Measurements from ENCODE around the gene CRTC2.

Gene CRTC2

GRCh38 chr1:153946622-153947241, 11.7 kb downstream of the CRTC2 start, which contains the start of gene DENND4B:
Gene DENND4B (minus strand): TSS chr1:153946718. CDS start chr1:153944374, 2,344 bp downstream.
- DNase-seq (ENCODE audit: low read depth, low spot score): no peak

DNA sequence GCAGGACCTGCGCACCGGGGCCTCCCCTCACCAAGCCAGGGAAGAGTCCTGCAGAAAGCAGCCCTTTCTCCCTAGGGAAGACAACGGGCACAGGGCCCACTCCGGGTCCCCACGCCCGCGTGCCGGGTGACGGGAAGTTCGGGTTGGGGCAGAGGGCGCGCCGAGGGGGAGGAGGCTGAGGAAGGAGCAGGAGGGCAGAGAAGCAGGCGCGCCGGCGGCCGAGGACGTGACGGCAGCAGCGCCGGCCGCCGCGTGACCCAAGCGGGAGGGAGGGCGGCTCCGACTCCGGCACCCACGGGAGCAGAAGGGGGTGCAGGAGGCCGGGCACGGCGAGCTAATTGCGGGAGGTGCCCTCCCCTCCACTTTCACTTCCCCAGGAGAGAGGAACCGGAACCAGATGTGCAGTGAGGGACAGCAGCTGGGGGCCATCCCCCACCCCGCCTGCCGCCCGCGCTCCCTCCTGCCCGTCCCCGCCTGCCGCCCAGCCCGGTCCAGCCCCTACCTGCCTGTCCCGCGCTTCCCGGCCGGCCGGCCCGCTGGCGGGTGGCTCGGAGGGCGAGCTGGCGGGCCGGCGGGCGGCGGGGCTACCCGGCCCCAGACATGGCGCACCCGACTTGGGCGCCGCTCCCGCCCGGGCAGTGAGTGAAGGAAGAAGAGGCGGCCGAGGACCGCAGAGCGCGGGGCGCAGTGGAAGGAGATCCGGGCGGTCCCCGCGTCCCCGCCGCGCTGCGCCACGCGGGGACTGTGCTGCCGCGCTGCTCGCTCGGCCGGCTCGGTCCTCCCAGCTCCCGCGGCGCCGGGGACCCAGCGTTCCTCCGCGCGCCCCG, 12.4 kb downstream of the CRTC2 start:
- DNase-seq (ENCODE audit: low read depth, low spot score): no peak

GRCh38 chr1:153945131-153945794, 13.1 kb downstream of the CRTC2 start:
- no peak for DNase-seq (ENCODE audit: low read depth, low spot score)

DNA sequence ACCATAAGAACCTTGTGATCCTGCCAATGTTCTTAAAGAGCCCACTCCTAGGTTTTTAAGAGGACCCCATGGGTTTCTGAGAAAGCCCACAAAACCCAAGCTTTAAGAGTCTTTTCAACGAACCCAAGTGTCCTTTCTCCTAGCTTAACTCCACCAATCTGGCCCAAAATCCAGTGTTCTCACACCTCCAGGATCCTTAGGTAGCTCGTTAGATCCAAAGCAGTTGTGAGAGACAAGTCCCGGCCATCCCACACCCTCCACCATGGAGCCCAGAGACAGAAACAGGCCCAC, 13.6 kb downstream of the CRTC2 start:
- DNase-seq (ENCODE audit: low read depth, low spot score): no peak

GRCh38 chr1:153944005-153944826, 14.2 kb downstream of the CRTC2 start:
- no peak for DNase-seq (ENCODE audit: low read depth, low spot score)

DNA sequence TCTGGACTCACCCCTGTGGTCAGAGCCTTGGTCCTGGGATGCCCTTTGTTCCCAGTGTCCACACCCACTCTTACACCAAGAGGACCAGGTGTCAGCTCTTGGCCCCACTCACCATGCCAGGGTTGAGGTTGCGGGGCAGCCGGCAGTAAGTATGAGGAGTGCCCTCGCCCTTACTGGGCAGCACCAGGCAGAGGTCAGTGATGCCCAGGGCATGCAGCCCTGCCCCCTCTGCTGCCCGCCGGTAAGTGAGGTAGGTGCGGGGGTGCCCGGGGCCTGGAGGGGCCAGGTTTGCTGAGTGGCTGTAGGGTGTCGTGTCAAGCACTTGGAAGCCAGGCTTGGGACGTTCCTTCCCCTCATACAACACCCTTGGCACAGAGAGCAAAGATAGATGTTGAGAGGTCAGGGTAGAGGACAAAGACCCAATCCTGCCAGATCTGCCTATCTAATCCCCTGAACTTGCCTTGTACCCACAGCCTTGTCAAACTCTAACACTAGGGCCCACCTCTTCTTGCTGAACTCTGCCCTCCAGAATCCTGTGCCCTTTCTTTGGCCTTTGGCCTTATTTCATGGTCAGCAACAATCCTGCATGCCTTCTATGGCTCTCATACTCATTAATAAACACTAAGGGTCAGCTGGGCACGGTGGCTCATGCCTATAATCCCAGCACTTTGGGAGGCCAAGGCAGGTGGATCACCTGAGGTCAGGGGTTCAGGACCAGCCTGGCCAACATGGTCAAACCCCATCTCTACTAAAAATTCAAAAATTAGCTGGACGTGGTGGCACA, 15.5 kb downstream of the CRTC2 start:
- no peak for DNase-seq (ENCODE audit: low read depth, low spot score)

- DNase-seq (ENCODE audit: low read depth, low spot score): no peak
Observed at GRCh38 chr1:153941826-153942725, 16.3 kb downstream of the CRTC2 start.

GRCh38 chr1:153940756-153941155, 17.7 kb downstream of the CRTC2 start:
- no peak for DNase-seq (ENCODE audit: low read depth, low spot score)

DNA sequence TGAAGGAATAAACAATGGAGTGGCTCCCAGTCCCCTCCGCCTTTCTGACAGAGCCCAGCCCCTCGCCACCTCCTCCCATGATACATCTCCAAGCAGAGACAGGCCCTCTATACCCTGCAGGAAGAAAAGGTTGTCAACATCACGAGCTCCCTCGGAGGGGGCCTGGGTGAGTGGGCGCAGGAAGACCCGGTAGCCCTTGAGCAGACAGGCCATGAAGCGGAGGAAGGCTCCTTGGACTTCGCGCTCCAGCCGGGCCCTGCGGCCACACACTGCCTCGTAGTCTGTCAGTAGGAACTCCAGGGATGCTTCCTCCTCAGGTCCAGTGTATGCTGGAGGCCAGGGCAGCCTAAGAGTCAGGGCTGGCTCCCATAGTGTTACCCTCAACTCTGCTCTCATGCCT, 18.9 kb downstream of the CRTC2 start:
- no peak for DNase-seq (ENCODE audit: low read depth, low spot score)

DNA sequence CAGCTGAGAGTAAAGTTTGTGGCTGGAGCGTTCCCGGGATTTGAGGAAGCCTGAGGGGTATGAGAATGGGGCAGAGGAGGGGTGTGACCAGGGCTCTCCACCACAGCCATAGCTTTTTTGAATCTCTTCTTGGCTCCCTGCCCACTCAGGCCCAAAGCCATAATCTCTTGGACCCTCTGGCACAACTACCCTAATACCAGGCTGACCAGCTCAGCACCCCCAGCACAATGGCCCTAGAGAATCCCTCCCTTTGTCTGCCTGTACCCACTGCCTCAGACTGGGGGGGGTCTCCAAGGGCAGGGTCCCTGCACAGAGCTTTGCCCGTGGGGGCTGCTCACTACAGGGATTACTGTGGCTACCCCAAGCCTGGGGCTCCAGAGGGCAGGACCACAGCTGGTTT, 19.4 kb downstream of the CRTC2 start:
- no peak for DNase-seq (ENCODE audit: low read depth, low spot score)

DNA sequence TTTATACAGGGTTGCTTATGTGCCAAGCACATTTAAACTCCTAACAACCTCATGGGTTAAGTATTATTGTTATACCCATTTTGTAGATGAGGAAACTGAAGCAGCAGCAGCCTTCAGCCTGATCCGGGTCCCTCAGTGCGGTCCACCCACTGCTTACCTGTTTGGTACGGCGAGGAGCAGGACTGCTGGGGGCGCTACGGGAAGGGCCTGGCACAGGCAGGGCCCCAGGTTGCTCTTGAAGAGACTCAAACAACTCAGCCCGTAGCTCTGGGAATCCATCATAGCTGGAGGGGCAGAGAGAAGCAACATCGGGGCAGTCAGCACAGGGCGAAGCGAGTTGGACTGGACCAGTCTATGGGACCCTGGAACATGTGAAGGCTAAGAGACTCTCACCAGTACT, 21.1 kb downstream of the CRTC2 start:
- no peak for DNase-seq (ENCODE audit: low read depth, low spot score)

GRCh38 chr1:153936011-153936802, 22.2 kb downstream of the CRTC2 start:
- DNase-seq (ENCODE audit: low read depth, low spot score): no peak

DNA sequence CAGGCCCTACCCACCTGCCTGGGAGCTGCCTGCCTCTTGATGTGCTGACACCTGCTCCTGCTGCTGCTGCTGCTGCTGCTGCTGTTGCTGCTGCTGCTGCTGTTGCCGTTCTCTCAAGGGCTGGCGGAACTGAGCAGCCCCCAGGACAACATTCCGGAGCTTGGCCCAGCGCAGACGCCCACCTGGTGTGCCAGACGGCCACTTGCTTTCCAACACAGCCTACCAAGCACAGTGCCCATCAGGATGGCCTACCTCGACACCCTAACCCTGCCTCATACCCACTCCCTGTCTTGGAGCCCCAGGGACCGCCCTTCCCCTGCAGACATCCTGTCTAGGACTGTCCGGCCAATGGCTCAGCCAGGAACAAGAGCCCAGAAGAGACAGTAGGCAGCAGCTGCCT, 23.7 kb downstream of the CRTC2 start:
- no peak for DNase-seq (ENCODE audit: low read depth, low spot score)

DNA sequence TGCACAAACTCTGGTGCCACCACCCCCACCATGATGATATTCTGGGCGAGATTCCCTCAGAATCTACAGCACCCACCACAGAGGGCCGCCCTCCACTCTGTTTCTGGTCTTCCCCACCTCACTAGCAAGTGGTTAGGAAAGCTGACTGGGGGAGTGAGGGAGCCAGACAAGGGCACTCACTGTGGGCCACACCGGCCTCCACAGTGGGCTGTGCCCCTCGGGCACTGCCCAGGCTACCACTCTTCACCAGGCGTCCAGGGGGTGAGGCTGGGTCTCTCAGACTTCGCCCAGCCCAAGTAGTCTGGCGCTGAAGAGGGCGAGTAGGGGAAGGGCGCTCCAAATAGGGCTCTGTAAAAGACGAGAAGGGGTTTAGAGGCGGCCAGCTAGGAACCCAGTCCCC, 24.5 kb downstream of the CRTC2 start:
- no peak for DNase-seq (ENCODE audit: low read depth, low spot score)

- DNase-seq (ENCODE audit: low read depth, low spot score): no peak
Observed at GRCh38 chr1:153933430-153933829, 25.0 kb downstream of the CRTC2 start.

GRCh38 chr1:153932156-153933131, 26.0 kb downstream of the CRTC2 start:
- no peak for DNase-seq (ENCODE audit: low read depth, low spot score)

- DNase-seq (ENCODE audit: low read depth, low spot score): no peak
Observed at GRCh38 chr1:153929981-153930948, 28.1 kb downstream of the CRTC2 start.
